ENCODE measurements around the gene PPP1R14B.
"Not testable (repeated sequence)": the region's sequence is repeated elsewhere in the genome, so short reads cannot be mapped to it uniquely, and the experiment has no call there.

The PPP1R14B gene

GRCh38 chr11:64260147-64260708, 13.5 kb upstream of the PPP1R14B start:
- DNase-seq (ENCODE audit: low read depth in 2 of 2), result no peak

- DNase-seq (ENCODE audit: low read depth in 2 of 2), result no peak
Observed at GRCh38 chr11:64259533-64260067, 12.9 kb upstream of the PPP1R14B start.

- DNase-seq (ENCODE audit: low read depth in 2 of 2), result no peak
Observed at GRCh38 chr11:64258946-64259532, 12.3 kb upstream of the PPP1R14B start.

- DNase-seq (ENCODE audit: low read depth in 2 of 2), result no peak
Observed at GRCh38 chr11:64258356-64258755, 11.6 kb upstream of the PPP1R14B start.

GRCh38 chr11:64256300-64256699, 9.6 kb upstream of the PPP1R14B start:
- DNase-seq (ENCODE audit: low read depth in 2 of 2), result no peak

GRCh38 chr11:64255135-64256128, 8.7 kb upstream of the PPP1R14B start:
- DNase-seq (ENCODE audit: low read depth in 2 of 2), result no peak

GRCh38 chr11:64254326-64254725, 7.6 kb upstream of the PPP1R14B start:
- no peak for DNase-seq (ENCODE audit: low read depth in 2 of 2)

GRCh38 chr11:64253481-64253880, 6.7 kb upstream of the PPP1R14B start:
- DNase-seq (ENCODE audit: low read depth in 2 of 2), result no peak

GRCh38 chr11:64253043-64253442, 6.3 kb upstream of the PPP1R14B start:
- DNase-seq (ENCODE audit: low read depth in 2 of 2), result no peak

GRCh38 chr11:64252003-64252872, 5.5 kb upstream of the PPP1R14B start:
- DNase-seq (ENCODE audit: low read depth in 2 of 2), result no peak

GRCh38 chr11:64251753-64252002, 4.9 kb upstream of the PPP1R14B start:
- DNase-seq (ENCODE audit: low read depth in 2 of 2), result no peak

GRCh38 chr11:64251016-64251752, 4.4 kb upstream of the PPP1R14B start, which contains the start of gene PLCB3:
Gene PLCB3, plus strand, starts transcription at chr11:64251530. Its CDS starts 120 bp downstream, at chr11:64251650.
- DNase-seq (ENCODE audit: low read depth in 2 of 2), result peak in 1 of 2 experiments; percentile 40

GRCh38 chr11:64250415-64251015, 3.8 kb upstream of the PPP1R14B start:
- DNase-seq (ENCODE audit: low read depth in 2 of 2), result no peak

- DNase-seq (ENCODE audit: low read depth in 2 of 2), result no peak
Observed at GRCh38 chr11:64249563-64250414, 3.0 kb upstream of the PPP1R14B start.

- no peak for DNase-seq (ENCODE audit: low read depth in 2 of 2)
Observed at GRCh38 chr11:64249038-64249437, 2.3 kb upstream of the PPP1R14B start.

- DNase-seq (ENCODE audit: low read depth in 2 of 2), result no peak
Observed at GRCh38 chr11:64248578-64248977, 1.8 kb upstream of the PPP1R14B start.

- DNase-seq (ENCODE audit: low read depth in 2 of 2), result no peak
Observed at GRCh38 chr11:64247729-64248531, 1.2 kb upstream of the PPP1R14B start.

GRCh38 chr11:64246621-64246870, 197 bp downstream of the PPP1R14B start:
- DNase-seq (ENCODE audit: low read depth in 2 of 2), result not testable (repeated sequence)

Measured in stimulated activated CD4-positive, alpha-beta T cell treated with anti-CD3 and anti-CD28 coated beads, Interleukin-12 subunit alpha, Interleukin-12 subunit beta, amount 100 ng/mL, for 24 hours (primary cell).